ENCODE measurements around the gene NHERF2.

DNA sequence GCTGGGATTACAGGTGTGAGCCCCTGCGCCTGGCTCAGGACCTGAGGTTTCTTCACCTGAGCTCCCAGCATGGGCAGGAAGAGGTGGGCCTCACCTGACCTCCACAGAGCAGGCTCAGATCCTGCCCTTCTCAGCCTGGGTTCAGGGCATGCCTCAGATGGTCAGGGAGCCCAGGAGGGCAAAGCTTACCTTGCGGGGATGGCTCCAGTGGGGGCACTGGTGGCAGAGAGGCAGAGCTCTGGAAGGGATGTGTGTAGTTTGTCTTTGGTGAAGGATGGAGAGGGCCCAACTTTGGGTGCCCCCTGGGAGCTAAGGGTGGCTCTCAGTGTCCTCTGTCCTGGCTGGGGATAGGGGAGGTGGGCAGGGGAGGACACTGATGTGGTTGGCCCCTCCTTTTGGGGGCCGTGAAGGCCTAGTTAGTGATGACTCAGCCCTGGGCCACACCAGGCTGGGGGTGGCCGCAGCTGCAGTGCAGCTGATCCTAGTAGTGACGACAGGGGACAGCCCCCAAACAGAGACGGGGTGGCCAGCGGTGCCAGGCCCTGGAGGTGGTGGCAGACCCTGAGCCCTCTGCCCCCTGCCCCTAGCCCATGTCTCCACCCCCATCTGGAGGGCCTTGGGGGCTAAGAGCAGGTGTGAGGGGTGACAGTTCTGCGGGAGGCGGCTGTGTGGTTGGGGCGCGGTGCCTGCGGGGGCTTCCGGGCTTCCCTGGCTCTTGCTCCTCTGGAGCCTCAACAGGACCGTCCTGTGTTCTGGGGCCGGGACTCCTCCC lies 5.8 kb downstream of the NHERF2 start:
- TF ChIP-seq EP300 (IDR thresholded peaks at IDR 0.05) (no peak), POLR2A (IDR thresholded peaks at IDR 0.05; ENCODE audit: low read depth) (no peak), POLR2AphosphoS5 (IDR thresholded peaks at IDR 0.05) (no peak)
- TF ChIP-seq, protein P1, sequence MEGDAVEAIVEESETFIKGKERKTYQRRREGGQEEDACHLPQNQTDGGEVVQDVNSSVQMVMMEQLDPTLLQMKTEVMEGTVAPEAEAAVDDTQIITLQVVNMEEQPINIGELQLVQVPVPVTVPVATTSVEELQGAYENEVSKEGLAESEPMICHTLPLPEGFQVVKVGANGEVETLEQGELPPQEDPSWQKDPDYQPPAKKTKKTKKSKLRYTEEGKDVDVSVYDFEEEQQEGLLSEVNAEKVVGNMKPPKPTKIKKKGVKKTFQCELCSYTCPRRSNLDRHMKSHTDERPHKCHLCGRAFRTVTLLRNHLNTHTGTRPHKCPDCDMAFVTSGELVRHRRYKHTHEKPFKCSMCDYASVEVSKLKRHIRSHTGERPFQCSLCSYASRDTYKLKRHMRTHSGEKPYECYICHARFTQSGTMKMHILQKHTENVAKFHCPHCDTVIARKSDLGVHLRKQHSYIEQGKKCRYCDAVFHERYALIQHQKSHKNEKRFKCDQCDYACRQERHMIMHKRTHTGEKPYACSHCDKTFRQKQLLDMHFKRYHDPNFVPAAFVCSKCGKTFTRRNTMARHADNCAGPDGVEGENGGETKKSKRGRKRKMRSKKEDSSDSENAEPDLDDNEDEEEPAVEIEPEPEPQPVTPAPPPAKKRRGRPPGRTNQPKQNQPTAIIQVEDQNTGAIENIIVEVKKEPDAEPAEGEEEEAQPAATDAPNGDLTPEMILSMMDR (IDR thresholded peaks at IDR 0.05) = no peak

Measured in esophagus muscularis mucosa (tissue), 4 donors.